Stimulated activated naive CD4-positive, alpha-beta T cell (primary cell): ENCODE data around the gene WDR35.
"Not testable (repeated sequence)": the region's sequence is repeated elsewhere in the genome, so short reads cannot be mapped to it uniquely, and the experiment has no call there.

Experiments used
- DNase-seq, 6 experiments: peaks; one replicate each; lab custom pipeline; 2025; lab: John Stamatoyannopoulos, UW

Gene WDR35

DNA sequence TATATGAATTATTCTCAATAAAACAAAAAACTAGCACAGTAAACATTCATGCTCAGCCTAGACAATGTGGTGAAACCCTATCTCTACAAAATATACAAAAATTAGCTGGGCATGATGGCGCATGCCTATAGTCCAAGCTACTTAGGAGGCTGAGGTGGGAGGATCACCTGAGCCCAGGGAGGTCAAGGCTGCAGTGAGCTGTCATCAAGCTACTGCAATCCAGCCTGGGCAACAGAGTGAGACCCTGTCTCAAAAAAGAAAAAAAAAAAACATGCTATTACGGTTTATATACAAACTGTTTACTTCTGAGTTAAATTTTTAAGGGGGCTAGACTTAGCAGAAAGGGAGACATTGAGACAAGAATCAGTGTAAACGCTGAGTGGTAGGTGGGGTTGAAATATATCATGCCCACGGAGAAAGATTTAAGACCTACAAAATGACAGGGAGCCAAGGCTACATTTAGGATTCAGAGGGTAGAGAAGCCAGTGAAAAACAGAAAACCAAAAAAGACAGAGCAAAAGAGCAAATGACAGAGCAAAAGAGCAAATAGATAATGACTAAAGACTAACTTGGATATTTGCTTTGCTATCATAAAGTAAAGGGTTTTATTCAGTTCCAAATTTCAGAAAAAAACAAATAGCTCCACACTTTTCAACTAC is 95.6 kb downstream of the WDR35 start:
- DNase-seq: no peak

DNA sequence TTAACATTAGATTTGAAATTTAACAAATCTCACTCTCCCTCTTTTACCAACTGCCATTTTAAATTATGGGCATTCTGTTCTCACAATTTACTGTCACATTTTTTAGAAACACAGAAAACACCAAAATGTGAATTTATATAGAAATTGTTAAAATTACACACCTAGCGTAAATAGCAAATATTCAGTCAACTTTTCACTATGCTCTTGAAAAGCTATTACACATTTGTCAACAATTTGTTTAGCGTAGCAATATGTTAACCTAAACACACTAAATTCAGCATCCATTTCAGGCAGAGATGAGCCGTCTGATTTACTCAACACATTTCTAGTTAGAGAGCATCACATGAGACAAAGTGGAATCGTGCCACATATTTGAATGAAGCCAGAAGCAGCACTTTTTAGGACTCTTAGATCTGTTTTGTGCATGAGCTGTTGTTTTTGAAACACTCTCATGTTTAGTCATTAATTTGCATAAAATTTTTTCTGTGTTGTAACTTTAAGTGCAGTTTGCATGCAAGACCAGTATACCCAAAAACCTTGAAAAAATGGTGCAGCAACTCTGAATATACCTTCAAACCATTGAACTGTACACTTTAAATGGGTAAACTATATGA is 96.3 kb downstream of the WDR35 start:
- no peak for DNase-seq

DNA sequence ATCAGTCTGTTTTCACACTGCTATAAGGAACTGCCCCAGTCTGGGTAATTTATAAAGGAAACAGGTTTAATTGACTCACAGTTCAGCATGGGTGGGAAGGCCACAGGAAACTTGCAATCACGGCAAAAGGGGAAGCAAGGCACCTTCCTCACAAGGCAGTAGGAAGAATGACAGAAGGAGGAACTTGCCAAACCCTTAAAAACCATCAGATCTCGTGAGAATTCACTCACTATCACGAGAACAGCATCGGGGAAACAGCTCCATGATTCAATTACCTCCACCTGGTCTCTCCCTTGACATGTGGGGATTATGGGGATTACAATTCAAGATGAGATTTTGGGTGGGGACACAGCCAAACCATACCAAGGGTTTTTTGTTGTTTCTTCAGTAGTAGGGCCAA is 97.9 kb downstream of the WDR35 start:
- DNase-seq: not testable (repeated sequence)

DNA sequence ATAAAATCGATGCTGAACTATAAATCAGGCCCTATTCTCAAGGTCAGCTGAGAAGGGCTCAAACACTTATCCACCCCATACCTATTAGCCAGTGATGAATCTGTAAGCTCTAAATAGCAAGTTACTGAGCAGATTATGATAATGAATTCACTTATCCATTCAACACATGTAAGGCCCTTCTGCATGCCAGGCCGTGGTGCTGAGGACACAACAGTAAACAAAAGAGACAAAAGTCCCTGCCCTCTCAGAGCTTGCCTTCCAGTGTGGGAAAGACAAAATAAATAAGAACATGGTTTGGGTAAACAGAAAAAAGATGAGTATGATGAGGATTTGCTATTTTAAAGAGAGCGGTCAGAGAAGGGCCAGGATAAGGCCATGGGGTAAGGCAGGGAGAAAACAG is 99.8 kb downstream of the WDR35 start:
- DNase-seq: no peak

DNA sequence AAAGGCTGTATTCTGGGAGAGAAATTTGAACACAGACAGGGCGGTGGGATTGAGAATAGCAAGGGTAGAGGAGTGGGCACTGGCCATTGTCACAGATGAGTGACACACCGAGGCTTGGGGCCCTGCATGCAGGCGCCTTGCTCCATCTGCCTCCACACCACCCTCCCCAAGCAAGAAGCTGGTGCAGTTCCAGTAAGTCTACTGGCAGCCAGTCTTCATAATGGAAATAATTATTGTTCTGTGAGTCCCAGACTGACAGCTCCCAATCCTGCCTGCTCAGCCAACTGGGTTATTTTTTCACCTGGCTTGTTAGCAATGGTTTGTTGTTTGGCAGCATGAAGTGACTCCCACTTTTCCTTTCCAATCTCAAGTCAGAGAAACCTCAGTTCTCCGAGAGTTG is 101.1 kb downstream of the WDR35 start:
- no peak for DNase-seq

DNA sequence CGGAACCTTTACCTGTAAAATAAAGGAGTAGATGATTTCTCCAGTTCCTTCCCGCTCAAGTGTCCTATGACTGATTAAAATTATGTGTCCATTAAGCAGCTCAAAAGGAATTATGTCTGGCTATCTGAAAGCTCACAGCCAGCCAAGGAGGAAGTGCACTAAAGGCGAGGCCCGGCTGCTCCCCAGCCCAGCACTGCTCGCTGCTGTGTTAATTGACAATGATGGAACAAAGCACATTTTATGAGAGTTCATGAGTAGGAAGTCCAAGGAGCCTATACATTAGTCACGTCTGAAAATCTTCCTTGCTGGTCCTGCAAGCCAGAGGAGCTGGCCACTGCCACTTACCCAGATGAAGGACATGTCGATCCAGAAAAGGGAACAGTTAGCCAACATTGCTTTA is 102.4 kb downstream of the WDR35 start:
- no peak for DNase-seq

DNA sequence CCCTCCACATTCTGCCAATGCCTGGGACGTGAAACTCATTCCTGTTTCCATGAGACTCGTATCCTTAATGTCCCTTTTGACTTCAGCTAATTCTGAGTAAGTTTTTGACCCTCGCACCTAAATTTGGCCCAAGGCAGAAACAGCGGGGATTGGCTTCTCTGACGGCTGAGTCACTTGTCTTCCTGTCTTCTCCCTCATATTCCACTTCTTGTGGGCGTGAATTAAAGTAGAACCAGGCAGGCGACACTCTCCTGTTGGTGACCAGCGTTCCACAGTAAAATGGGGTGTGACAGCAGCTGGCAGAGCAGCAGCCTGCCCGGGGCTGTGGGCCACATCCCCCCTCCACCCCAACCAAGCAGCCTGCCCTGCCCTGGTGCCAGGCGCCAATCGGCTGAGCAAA is 103.6 kb downstream of the WDR35 start:
- no peak for DNase-seq

DNA sequence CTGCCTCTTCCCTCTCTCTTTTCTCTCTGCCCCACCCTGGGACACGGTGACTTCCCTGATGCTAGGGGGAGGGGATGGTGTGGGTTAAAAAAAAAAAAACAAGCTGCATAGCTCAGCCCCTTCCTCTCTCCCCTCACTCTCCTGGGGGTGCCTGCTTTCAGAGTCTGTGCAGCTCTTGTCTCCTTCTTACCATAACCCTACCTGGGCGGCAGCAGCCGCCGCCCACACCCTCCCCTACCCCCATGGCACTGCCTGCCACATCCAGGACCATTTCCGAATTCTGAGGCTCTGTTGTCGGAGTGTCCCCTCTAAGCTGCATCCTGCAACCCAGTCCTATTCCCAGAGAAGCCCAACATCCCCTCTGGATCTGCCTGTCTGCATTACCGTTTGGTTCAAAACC is 104.1 kb downstream of the WDR35 start:
- DNase-seq: no peak

DNA sequence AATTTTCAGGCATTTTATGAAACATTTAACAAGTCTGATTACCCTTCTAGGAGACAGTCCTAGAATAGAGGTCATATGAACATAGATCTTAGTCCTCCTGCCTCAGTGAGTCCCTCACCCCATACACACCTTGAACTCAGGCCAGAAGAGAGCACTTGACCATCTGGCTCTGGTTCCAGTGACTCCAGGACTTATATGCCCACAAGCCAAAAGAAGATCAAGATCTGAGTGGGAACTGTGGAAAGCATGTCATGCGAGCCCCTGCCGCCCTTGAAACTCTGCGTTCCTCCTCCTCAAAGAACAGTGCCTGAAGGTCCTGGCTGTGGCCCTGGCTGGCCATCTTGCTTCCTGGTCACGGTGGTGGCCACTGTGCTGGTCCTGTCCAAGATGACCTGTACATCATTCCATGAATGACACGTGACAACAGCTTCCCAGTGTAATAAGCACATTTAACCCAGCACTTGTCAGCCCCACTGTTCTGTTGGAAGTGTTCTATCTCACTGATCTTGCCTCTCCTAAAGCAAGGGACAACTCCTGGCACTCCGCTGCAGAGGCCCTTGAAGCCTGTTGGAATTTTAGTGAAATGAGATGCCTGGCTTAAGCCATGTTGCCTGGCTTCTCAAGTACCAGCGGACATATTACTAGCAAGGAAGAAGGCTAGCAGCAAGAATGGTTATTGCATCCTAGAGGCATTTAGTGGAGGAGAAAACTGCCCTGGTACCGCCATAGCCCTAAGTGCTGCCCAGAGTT is 105.8 kb downstream of the WDR35 start:
- DNase-seq: no peak

DNA sequence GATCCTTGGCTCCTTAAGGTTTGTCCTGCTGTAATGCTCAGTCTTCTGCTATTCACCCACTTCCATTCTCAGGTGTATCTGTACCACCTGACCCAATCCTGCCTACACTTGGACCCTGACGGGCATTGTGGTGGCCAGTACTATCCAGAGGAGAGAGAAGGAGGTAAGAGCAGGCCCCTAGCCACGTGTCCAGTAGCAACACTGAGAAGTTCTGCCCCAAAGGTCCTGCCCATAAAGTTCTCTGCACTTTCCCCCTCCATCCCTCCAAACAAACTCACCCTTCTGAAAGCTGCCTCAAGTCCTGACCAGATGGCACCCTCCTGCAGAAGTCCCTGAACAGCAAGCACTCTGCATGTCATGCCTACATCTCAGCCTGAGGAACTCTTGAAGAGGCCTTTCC is 106.4 kb downstream of the WDR35 start:
- DNase-seq: no peak

DNA sequence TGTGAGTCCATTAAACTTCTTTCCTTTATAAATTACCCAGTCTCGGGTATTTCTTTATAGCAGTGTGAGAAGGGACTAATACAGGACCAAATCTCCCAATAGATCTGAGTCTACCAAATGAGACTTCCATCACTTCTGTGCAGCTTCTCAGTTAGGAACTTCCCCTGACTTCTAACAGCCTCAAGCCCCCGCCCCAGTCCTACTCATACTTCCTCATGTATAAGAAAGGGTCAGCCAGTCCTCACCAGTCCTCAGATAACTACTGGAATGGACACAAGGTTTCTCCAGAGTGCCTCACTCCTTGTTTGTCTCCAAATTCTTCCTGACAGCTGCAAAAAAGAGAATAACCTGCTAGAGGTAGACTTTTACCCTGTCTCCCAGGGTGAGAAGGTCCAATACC is 107.6 kb downstream of the WDR35 start:
- no peak for DNase-seq

DNA sequence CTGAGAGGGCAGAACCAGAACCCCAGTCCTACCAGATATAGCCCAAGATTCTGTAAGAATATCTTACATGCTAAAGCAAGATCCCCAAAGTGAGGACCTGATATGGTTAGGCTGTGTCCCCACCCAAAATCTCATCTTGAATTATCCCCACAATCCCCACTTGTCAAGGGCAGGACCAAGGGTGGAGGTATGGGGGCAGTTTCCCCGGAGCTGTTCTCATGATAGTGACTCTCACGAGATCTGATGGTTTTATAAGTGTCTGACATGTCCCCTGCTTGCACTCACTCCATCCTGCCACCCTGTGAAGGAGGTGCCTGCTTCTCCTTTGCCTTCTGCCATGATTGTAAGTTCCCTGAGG is 108.0 kb downstream of the WDR35 start:
- no peak for DNase-seq

DNA sequence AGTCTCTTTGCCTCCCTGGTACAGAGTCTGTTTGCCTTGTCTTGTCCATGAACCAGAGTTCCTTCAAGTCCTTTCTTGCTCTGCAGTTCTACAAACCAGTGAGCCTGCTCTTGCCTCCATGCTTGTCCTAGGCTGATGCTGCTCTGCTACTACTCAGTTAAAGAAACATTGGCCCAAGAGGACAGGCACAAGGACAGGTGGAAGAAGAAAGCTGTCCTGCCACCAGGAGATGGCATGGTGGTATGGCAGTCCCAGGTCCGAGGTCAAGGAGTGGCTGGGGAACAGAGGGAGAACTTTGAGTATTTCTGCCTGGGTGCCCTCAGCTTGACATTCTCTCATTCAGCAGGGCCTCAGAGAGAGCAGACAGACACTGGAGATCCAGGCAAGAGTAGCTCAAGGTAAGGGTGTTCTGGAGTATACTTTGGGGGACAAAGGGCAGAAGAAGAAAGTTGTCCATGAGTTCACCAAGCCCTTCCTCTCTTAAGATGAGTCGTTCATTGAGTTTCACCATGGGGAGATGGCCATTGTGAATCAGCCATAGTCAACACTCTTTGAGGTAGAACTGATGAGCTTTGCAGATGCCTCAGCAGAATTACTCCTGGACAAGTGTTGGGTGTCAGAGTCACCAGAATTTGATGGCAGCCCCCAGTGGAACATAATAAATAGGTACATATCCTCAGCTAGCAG is 108.5 kb downstream of the WDR35 start:
- no peak for DNase-seq

DNA sequence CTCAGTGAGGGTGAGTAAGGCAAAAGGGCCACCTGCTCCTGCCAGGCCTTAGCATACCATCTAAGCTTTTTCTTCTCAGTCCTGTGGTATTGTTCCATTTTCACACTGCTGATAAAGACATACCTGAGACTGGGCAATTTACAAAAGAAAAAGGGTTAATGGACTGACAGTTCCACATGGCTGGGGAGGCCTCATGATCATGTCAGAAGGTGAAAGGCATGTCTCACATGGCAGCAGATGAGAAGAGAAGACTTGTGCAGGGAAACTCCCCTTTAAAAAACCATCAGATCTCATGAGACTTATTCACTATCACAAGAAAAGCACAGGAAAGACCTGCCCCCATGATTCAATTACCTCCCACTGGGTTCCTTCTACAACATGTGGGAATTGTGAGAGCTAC is 109.7 kb downstream of the WDR35 start:
- not testable (repeated sequence) for DNase-seq

DNA sequence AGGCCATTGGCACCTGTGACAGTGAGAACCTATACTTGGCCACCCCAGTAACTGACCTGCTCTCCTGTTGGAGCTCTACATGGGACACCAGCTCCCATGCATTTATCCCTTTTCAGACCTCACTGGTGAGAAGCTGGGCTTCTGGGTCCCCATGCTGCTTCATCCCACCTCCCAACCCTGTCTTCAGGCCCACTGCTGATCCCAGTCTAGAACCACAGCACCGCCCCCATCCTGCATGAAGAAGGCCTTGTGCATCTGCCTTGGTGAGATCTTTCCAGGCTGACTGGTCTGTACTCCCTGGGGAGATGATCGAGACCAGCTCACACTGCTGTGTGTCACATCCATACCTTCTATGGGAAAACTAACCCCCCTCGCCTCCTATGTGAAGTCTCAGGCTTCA is 110.8 kb downstream of the WDR35 start:
- DNase-seq: no peak

DNA sequence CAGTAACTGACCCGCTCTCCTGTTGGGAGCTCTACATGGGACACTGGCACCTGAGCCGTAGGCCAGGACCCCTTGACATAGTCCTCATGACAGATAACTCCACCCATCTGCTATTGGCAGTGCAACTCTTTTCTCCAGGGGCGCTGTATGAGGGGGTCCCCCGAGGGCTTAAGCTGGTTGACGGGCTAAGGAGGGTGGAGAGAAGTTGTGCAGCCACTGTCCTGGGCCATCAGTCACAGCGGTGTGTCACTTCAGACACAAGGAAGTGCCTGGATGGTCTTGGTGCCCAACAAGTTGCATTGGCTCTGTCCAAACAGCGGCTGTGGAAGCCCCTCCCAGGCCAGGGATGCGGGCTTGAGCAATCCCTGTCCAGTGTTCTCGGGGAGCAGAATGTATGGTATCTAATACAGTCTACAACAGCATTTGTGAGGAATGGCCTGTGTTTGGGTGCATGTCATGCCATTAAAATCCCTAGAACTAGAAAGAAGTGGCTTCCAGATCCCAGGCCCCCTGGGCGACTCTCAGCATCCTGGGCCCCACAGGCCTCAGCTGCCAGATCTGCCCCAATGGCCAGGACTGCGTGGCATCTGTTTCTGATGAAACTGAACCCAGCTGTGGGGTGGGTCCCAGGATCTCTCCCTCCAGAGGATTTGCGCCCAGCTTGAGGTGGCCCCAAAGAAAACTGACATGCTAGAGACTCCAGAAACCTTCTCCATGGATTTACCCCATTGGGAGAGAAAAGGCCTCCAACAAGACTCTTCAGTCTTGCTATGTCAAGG is 111.4 kb downstream of the WDR35 start:
- DNase-seq: no peak

DNA sequence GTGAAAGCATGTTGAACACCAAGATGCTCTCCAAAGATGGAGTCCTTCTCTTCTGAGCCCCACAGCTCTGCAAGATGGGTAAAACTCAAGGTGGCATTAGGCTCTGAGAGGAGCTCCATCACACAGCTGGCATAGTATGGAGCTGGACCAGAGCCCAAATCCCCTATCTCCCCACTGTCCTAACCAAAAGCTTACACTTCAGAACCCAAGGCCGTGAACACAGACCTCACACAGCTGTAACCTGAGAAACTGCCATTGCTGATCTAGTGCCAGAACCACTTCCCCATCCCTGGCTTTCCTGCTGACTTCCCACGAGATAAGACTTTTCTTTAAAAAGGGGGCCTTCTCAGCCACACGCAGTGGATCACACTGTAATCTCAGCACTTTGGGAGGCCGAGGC is 113.2 kb downstream of the WDR35 start:
- DNase-seq: no peak

DNA sequence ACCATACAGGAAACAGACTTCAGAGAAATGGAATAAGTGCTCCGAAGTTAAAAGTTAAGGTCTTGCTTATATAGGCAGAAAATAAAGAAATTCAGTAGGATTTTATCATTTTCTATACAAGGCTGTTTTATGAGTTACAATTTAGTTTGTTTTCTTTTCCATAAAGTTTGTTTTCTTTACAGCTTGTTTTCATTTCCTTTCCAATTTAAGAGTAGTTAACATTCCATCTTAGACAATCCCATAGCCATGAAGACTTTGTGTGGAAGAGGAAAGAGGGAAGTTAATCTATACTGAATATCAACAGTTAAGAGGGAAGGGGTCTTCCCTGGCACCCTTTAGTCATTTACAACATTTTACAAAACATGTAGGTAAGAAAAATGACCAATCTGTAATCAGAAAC is 114.6 kb downstream of the WDR35 start:
- DNase-seq: no peak

DNA sequence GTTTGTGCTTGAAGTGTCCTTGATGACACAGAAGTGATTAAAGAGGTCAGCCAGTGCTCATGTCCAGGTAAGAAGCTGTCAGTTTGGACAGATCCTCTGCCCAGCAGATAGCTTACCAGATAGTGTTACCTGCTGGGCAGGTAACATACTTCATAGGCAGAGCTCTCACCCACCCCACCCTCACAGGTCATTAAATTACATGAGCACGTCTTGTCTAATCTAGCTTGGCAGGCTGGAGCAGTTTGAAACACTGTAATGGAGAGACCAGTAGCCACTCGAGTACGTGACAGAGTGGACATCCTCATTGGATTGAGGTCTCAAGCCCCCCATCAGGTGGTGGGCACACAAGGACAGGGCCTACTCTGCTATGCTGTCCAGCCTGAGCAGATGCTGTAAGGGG is 115.2 kb downstream of the WDR35 start:
- DNase-seq: no peak

DNA sequence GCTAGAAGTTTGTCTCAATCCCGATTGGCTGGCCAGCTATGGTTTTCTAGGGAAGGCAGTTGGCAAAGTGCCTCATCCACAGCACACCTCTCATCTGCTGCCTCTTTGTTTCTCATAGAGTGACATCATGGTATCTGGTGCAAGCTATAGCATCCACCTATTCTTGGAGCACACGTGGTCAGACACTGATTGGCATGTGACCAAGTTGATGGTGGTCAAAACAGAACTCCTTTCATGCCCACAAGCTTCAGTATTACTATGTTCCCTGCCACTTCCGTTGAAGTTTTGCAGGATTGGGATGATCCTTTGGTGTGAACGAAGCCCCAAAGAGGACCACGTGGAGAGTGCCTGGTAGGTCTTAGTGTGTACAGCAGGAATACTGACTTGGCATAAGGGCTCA is 116.9 kb downstream of the WDR35 start:
- DNase-seq: no peak

DNA sequence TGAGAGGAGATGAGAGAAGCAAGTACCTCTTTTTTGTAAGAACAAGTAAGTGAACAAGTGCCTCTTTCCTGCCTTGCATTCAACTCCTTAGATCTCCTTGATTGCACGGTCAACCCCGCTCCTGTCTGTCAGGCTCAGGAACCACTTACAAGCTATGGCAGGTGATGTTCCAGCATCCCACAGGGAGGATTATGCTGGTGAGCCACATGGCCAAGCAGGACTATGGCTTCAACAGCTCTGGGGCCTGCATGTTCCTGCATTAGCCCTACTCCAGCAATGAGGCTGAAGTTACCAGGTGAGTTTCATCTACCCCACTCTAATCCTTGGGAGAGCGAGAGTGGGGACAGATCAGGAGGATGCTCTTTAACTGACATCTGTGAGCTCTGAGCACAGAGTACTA is 117.6 kb downstream of the WDR35 start:
- DNase-seq: no peak

DNA sequence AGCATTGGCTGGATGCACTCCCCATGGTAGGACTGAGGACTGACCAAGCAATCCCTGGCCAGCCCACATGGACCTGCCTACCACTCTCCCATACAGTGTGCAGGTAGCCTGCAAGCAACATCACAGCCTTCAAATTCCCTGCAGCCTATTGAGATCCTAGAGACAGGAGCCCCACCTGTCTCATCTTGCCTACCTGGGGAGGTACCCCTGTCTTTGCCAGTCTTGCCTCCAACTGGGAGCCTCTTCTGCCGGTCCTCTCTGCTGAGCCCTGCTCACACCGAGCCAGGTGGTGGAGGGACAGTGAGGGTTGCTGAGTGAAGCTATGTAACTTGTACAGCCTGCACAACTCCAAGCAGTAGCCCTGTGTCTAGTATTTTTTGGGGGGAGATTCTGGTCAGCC is 118.1 kb downstream of the WDR35 start:
- no peak for DNase-seq
